Skin of body (tissue), 2 donors: ENCODE data around the gene MAP3K20. TPM values are rescaled to one million over a fixed set of nuclear protein-coding genes. Genes with fewer than 3 reads are reported as not detected.

Source experiments
- DNase-seq: peaks from one replicate; lab custom pipeline; 2025; lab: John Stamatoyannopoulos, UW
- total RNA-seq: library from RNA; depleted of rRNA; stranded (reverse); fragments of >200 nt; gene quantifications from one replicate; pipeline ENCODE4 v1.2.3, GENCODE V29; 2014

MAP3K20 gene
- total RNA-seq, 1 donor from 2014 or later, result 60.2 TPM

- DNase-seq, result no peak
Observed at GRCh38 chr2:173311844-173312606, 236.4 kb downstream of the MAP3K20 start.
